ENCODE results near the gene ENDOU. TPM values are rescaled to one million over a fixed set of nuclear protein-coding genes. Genes with fewer than 3 reads are reported as not detected.
"Not testable (repeated sequence)": the region's sequence is repeated elsewhere in the genome, so short reads cannot be mapped to it uniquely, and the experiment has no call there.

ENDOU gene
- total RNA-seq, 1 donor from 2014 or later = 16.4 TPM

DNA sequence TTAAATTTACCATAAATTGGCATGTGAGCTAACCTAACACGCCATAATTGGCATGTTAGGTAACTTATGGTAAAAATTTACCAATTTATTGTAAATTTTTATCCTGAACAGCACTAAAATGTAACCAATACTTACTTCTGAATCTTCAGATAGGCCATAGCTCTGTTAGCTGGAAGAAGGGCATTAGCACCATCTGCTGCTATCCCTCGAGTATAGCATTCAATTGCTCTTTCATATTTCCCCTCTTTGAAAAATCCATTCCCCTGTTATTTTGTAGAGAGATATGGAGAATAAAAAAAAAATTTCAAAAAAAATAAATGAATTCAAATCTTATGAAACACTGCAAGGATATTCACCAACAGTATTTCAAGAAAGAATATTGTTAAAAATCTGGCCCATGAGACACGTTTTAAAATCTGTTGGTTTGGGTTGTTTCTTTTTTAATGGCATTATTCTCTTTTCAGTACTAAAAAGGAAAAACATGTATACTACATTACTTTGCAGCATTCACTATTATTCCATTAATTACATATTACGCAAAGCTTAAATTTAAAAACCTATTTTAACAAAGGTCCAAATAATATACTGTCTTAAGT is 38.5 kb downstream of the ENDOU start:
- peak; percentile 62 for DNase-seq

DNA sequence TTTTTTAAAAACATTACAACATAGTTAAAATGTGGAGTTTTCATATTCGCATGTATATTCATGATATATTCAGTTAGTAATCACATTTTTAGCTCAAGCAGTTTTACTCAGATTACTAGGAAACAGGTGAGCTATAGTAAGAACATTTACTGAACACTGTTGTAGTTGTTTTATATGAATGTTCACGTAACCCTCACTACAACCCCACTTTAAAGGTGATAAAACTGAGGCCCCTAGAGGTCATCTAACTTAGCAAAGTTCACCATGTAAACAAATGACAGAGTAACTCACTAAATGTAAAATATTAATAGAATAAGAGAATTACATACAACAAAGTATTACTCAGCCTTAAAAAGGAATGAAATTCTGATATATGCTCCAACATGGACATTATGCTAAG is 45.5 kb downstream of the ENDOU start:
- DNase-seq = no peak

DNA sequence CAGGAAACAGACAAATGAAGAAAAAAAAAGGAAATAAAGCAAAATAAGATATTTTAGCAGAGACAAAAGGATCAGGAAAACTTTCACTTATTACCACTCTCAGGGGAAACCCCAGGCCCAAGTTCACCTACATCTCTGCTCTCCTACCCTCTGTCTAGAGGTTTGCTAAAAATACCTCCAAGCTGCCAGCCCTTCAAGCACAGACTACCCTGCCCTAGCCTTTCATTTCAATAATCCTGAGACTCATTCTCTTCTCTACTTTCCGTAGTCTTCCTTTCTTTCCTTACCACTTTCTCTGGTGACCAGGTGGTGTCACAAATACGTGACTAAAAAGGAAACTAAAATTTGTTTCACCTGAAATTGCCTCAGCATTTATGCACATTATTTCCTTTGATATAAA is 53.2 kb downstream of the ENDOU start:
- DNase-seq = no peak

DNA sequence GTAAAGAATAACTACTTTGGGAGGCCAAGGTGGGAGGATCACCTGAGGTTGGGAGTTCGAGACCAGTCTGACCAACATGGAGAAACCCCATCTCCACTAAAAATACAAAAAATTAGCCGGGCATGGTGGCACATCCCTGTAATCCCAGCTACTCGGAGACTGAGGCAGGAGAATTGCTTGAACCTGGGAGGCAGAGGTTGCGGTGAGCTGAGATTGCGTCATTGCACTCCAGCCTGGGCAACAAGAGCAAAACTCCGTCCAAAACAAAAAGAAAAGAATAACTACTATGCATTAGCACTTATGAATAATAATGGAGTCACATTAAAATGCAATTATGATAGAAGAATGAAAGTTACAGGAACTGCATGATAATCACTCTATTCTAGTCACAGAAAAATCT is 57.4 kb downstream of the ENDOU start:
- DNase-seq = not testable (repeated sequence)

Other genes starting within 250 kb of the ENDOU start
- gene RPAP3, start 19.5 kb downstream of the ENDOU start, total RNA-seq = 19.9 TPM
- 16.0 TPM for gene RAPGEF3, start 33.4 kb upstream of the ENDOU start, total RNA-seq
- 9.7 TPM for gene SLC48A1, start 47.7 kb upstream of the ENDOU start, total RNA-seq
- gene HDAC7, start 94.4 kb upstream of the ENDOU start, total RNA-seq = 35.4 TPM
- 1.2 TPM for gene VDR, start 179.5 kb upstream of the ENDOU start, total RNA-seq
- gene TMEM106C, start 238.1 kb upstream of the ENDOU start, total RNA-seq = 54.4 TPM

Measured in tongue (tissue), 2 donors.